CD4-positive, alpha-beta memory T cell (primary cell): ENCODE results near the gene LAMC3. TPM values are rescaled to one million over a fixed set of nuclear protein-coding genes. Genes with fewer than 3 reads are reported as not detected.

Experiments used
- CTCF ChIA-PET: fragments of 350-600 bp; sonication (Branson Sonifier 250); formaldehyde crosslinking; loops from one replicate; lab custom pipeline; 2021; ENCODE audit warnings: inconsistent platforms; ENCODE audit not compliant: partially characterized antibody; lab: Charles Lee
- POLR2A ChIA-PET: fragments of 350-600 bp; sonication (Branson Sonifier 250); formaldehyde crosslinking; loops from one replicate; lab custom pipeline; 2021; ENCODE audit not compliant: partially characterized antibody; lab: Charles Lee
- DNase-seq, 5 donors: peaks; one replicate each; pipeline versions ENCODE4 v3.0.0 to v3.0.0-alpha.2; 2020 to 2022; ENCODE audit warnings: mixed read lengths in 1 of 5
- H3K27ac ChIP-seq: one replicate; pipeline ENCODE4 v1.7.0; 2013; ENCODE audit warnings: low read depth, low read length
- H3K27me3 ChIP-seq: 2 replicates; pipeline ENCODE4 v1.7.0; 2013; ENCODE audit warnings: mild to moderate bottlenecking, low read length, moderate library complexity; ENCODE audit not compliant: insufficient read depth
- H3K36me3 ChIP-seq: 2 replicates; pipeline ENCODE4 v1.7.0; 2013; ENCODE audit warnings: mild to moderate bottlenecking, low read length, moderate library complexity; ENCODE audit not compliant: insufficient read depth
- H3K4me1 ChIP-seq: 2 replicates; pipeline ENCODE4 v1.7.0; 2013; ENCODE audit warnings: mild to moderate bottlenecking, low read length, moderate library complexity; ENCODE audit not compliant: insufficient read depth
- H3K4me3 ChIP-seq, 2 donors: one replicate each; pipeline ENCODE4 v1.7.0; 2013; ENCODE audit warnings: low read length in 2 of 2, mild to moderate bottlenecking in 1 of 2
- H3K9me3 ChIP-seq, 2 donors: one replicate each; pipeline ENCODE4 v1.7.0; 2013; ENCODE audit warnings: low read length in 2 of 2, control low read depth in 1 of 2; ENCODE audit not compliant: control insufficient read depth in 1 of 2
- H3K27ac Mint-ChIP-seq, 7 donors: one replicate each; pipeline ENCODE4 v1.8.0; 2020 to 2021; ENCODE audit warnings: mixed read lengths in 7 of 7, mild to moderate bottlenecking in 6 of 7, inconsistent platforms in 3 of 7, moderate library complexity in 3 of 7
- H3K27me3 Mint-ChIP-seq, 2 donors: one replicate each; pipeline ENCODE4 v1.8.0; 2020 to 2021; ENCODE audit warnings: mixed read lengths in 2 of 2
- H3K36me3 Mint-ChIP-seq, 2 donors: one replicate each; pipeline ENCODE4 v1.8.0; 2020 to 2021; ENCODE audit warnings: mixed read lengths in 2 of 2, inconsistent platforms in 1 of 2, mild to moderate bottlenecking in 1 of 2
- H3K4me1 Mint-ChIP-seq, 4 donors: one replicate each; pipeline ENCODE4 v1.8.0; 2020 to 2021; ENCODE audit warnings: mixed read lengths in 4 of 4, mild to moderate bottlenecking in 1 of 4
- H3K4me3 Mint-ChIP-seq, 8 donors: one replicate each; pipeline ENCODE4 v1.8.0; 2020 to 2021; ENCODE audit warnings: mixed read lengths in 8 of 8, mild to moderate bottlenecking in 7 of 8, moderate library complexity in 6 of 8, inconsistent platforms in 3 of 8
- H3K9me3 Mint-ChIP-seq, 8 donors: one replicate each; pipeline ENCODE4 v1.8.0; 2020 to 2021; ENCODE audit warnings: mixed read lengths in 8 of 8, mild to moderate bottlenecking in 5 of 8, inconsistent platforms in 3 of 8, moderate library complexity in 1 of 8
- intact Hi-C: fragments of 100-400 bp; cut with micrococcal nuclease; formaldehyde crosslinking; loops from one replicate; pipeline ENCODE4 v1.15.1; 2023
- polyA plus RNA-seq, 2 donors: library from polyadenylated mRNA; unstranded; fragments of 300-500 nt; fragmentation: Illumina TruSeq; gene quantifications; one replicate each; pipeline ENCODE4 v1.2.3, GENCODE V29; 2021
- total RNA-seq, 2 experiments: library from RNA; stranded (reverse); gene quantifications; one replicate each; pipeline ENCODE4 v1.2.3, GENCODE V29; 2021

LAMC3 gene
- total and polyA plus RNA-seq, 4 experiments from 2014 or later, result 0.32 to 0.61 TPM; not detected in 2

GRCh38 chr9:130989891-130990290 lies 19.1 kb upstream of the LAMC3 start:
- intact Hi-C loops, result no loop called here
- Histone ChIP-seq H3K27ac (no peak overlapping the region), H3K36me3 (no peaks in the 10 kb centered on the region), H3K27me3 (peaks cover 8% of the 10 kb centered on the region), H3K4me1 (no peaks in the 10 kb centered on the region), H3K4me3 (no peak overlapping the region), H3K9me3 (no peaks in the 10 kb centered on the region)
- Mint-ChIP-seq H3K4me1 (peaks cover 0 to 1% (median 0%) of the 10 kb centered on the region in 4 donors), H3K36me3 (no peaks in the 10 kb centered on the region), H3K9me3 (no peaks in the 10 kb centered on the region), H3K4me3 (no peak overlapping the region), H3K27ac (no peak overlapping the region), H3K27me3 (peaks cover 2 to 7% of the 10 kb centered on the region in 2 donors)
- DNase-seq, result no peak
- CTCF ChIA-PET, result no interaction called here
- POLR2A ChIA-PET, result no interaction called here

- Mint-ChIP-seq H3K4me1 (peaks cover 0 to 1% (median under 1%) of the 10 kb centered on the region in 4 donors), H3K27ac (no peak overlapping the region), H3K4me3 (no peak overlapping the region), H3K9me3 (no peaks in the 10 kb centered on the region), H3K36me3 (no peaks in the 10 kb centered on the region), H3K27me3 (peaks cover 2 to 7% of the 10 kb centered on the region in 2 donors)
- CTCF ChIA-PET, result no interaction called here
- no peak for DNase-seq
- Histone ChIP-seq H3K27ac (no peak overlapping the region), H3K4me1 (no peaks in the 10 kb centered on the region), H3K9me3 (no peaks in the 10 kb centered on the region), H3K27me3 (peaks cover 8% of the 10 kb centered on the region), H3K36me3 (no peaks in the 10 kb centered on the region), H3K4me3 (no peak overlapping the region)
- intact Hi-C loops, result no loop called here
- POLR2A ChIA-PET, result no interaction called here
These were observed 18.5 kb upstream of the LAMC3 start for GRCh38 chr9:130990306-130990977.

- H3K36me3 ChIP-seq, result no peaks in the 10 kb centered on the region
- H3K4me3 ChIP-seq, result no peak overlapping the region
- Mint-ChIP-seq H3K36me3 (no peaks in the 10 kb centered on the region), H3K27me3 (peaks cover 2 to 7% of the 10 kb centered on the region in 2 donors), H3K27ac (no peak overlapping the region), H3K4me3 (no peak overlapping the region), H3K4me1 (peaks cover 0 to 2% (median under 1%) of the 10 kb centered on the region in 4 donors), H3K9me3 (no peaks in the 10 kb centered on the region)
- intact Hi-C loops, result no loop called here
- ChIA-PET CTCF (no interaction called here), POLR2A (no interaction called here)
- H3K27me3 ChIP-seq, result peaks cover 8% of the 10 kb centered on the region
- no peaks in the 10 kb centered on the region for H3K4me1 ChIP-seq
- no peaks in the 10 kb centered on the region for H3K9me3 ChIP-seq
- H3K27ac ChIP-seq, result no peak overlapping the region
- DNase-seq, result no peak
These were observed 17.8 kb upstream of the LAMC3 start for GRCh38 chr9:130990978-130991777.

GRCh38 chr9:130991778-130992681 lies 16.9 kb upstream of the LAMC3 start:
- CTCF ChIA-PET, result interaction anchor here (0.6 kb wide), 1 partner anchor 8 kb away, joined by 3 read pairs; no protein-coding TSS in a partner anchor

GRCh38 chr9:130992682-130993032 lies 16.3 kb upstream of the LAMC3 start:
- peaks cover 3 to 7% of the 10 kb centered on the region in 2 donors for H3K27me3 Mint-ChIP-seq
- intact Hi-C loops, result no loop called here
- DNase-seq, result no peak
- no peaks in the 10 kb centered on the region for H3K36me3 Mint-ChIP-seq
- ChIA-PET CTCF (interaction anchor here (0.6 kb wide), 1 partner anchor 9 kb away, joined by 3 read pairs; no protein-coding TSS in a partner anchor), POLR2A (no interaction called here)
- peaks cover 0 to 2% (median under 1%) of the 10 kb centered on the region in 4 donors for H3K4me1 Mint-ChIP-seq
- Histone ChIP-seq H3K4me3 (no peak overlapping the region), H3K4me1 (no peaks in the 10 kb centered on the region), H3K36me3 (no peaks in the 10 kb centered on the region), H3K27me3 (peaks cover 8% of the 10 kb centered on the region), H3K27ac (no peak overlapping the region), H3K9me3 (no peaks in the 10 kb centered on the region)
- no peak overlapping the region for H3K4me3 Mint-ChIP-seq
- no peaks in the 10 kb centered on the region for H3K9me3 Mint-ChIP-seq
- peak overlapping the region in 1 of 7 donors; percentile 78 for H3K27ac Mint-ChIP-seq

More at GRCh38 chr9:130991778-130992681, 16.9 kb upstream of the LAMC3 start:
- no peak overlapping the region for H3K27ac ChIP-seq
- H3K27me3 Mint-ChIP-seq, result peaks cover 2 to 7% of the 10 kb centered on the region in 2 donors
- H3K27me3 ChIP-seq, result peaks cover 8% of the 10 kb centered on the region
- H3K27ac Mint-ChIP-seq, result peak overlapping the region in 1 of 7 donors; percentile 78
- H3K4me1 Mint-ChIP-seq, result peaks cover 0 to 2% (median under 1%) of the 10 kb centered on the region in 4 donors
- POLR2A ChIA-PET, result no interaction called here
- H3K36me3 Mint-ChIP-seq, result no peaks in the 10 kb centered on the region
- intact Hi-C loops, result no loop called here
- H3K36me3 ChIP-seq, result no peaks in the 10 kb centered on the region
- DNase-seq, result no peak
- no peaks in the 10 kb centered on the region for H3K4me1 ChIP-seq
- no peaks in the 10 kb centered on the region for H3K9me3 ChIP-seq
- H3K9me3 Mint-ChIP-seq, result no peaks in the 10 kb centered on the region
- H3K4me3 ChIP-seq, result no peak overlapping the region
- H3K4me3 Mint-ChIP-seq, result no peak overlapping the region

- CTCF ChIA-PET, result no interaction called here
These were observed 15.5 kb upstream of the LAMC3 start for GRCh38 chr9:130993303-130994030.

More at GRCh38 chr9:130993303-130994030, 15.5 kb upstream of the LAMC3 start:
- H3K36me3 Mint-ChIP-seq, result no peaks in the 10 kb centered on the region
- intact Hi-C loops, result no loop called here
- POLR2A ChIA-PET, result no interaction called here
- Histone ChIP-seq H3K36me3 (no peaks in the 10 kb centered on the region), H3K4me1 (no peaks in the 10 kb centered on the region), H3K4me3 (no peak overlapping the region), H3K27me3 (peaks cover 6% of the 10 kb centered on the region), H3K27ac (no peak overlapping the region), H3K9me3 (no peaks in the 10 kb centered on the region)
- H3K27me3 Mint-ChIP-seq, result peaks cover 4 to 7% of the 10 kb centered on the region in 2 donors
- no peaks in the 10 kb centered on the region for H3K9me3 Mint-ChIP-seq
- no peak overlapping the region for H3K4me3 Mint-ChIP-seq
- no peak overlapping the region for H3K27ac Mint-ChIP-seq
- DNase-seq, result no peak
- peaks cover 0 to 2% (median under 1%) of the 10 kb centered on the region in 4 donors for H3K4me1 Mint-ChIP-seq
